CD4-positive, alpha-beta T cell treated with Interleukin-15 for 1 hour (primary cell): Measurements from ENCODE around the gene RGS16.

Source experiments
- DNase-seq: peaks from one replicate; pipeline ENCODE4 v3.0.0-alpha.2; 2020

The RGS16 gene

GRCh38 chr1:182629080-182629479, 24.9 kb upstream of the RGS16 start:
- DNase-seq: no peak

GRCh38 chr1:182628657-182629056, 24.5 kb upstream of the RGS16 start:
- no peak for DNase-seq

- DNase-seq: no peak
These were observed 23.4 kb upstream of the RGS16 start for GRCh38 chr1:182627622-182628021.

GRCh38 chr1:182626527-182626926, 22.3 kb upstream of the RGS16 start:
- no peak for DNase-seq

GRCh38 chr1:182625719-182626504, 21.7 kb upstream of the RGS16 start:
- DNase-seq: no peak

- DNase-seq: no peak
These were observed 20.8 kb upstream of the RGS16 start for GRCh38 chr1:182625024-182625423.

- no peak for DNase-seq
These were observed 20.4 kb upstream of the RGS16 start for GRCh38 chr1:182624577-182624976.

GRCh38 chr1:182622901-182623528, 18.8 kb upstream of the RGS16 start:
- DNase-seq: no peak

- no peak for DNase-seq
These were observed 17.7 kb upstream of the RGS16 start for GRCh38 chr1:182621906-182622305.

GRCh38 chr1:182620924-182621585, 16.9 kb upstream of the RGS16 start:
- DNase-seq: no peak

- DNase-seq: no peak
These were observed 13.7 kb upstream of the RGS16 start for GRCh38 chr1:182617734-182618351.

- DNase-seq: no peak
These were observed 12.8 kb upstream of the RGS16 start for GRCh38 chr1:182617014-182617429.

GRCh38 chr1:182616130-182617013, 12.2 kb upstream of the RGS16 start:
- DNase-seq: peak; percentile 90

- no peak for DNase-seq
These were observed 11.4 kb upstream of the RGS16 start for GRCh38 chr1:182615468-182616129.

GRCh38 chr1:182614796-182615454, 10.7 kb upstream of the RGS16 start:
- DNase-seq: peak; percentile 55

GRCh38 chr1:182611787-182612186, 7.6 kb upstream of the RGS16 start:
- DNase-seq: no peak

- no peak for DNase-seq
These were observed 7.1 kb upstream of the RGS16 start for GRCh38 chr1:182611326-182611725.

GRCh38 chr1:182610606-182611194, 6.5 kb upstream of the RGS16 start:
- no peak for DNase-seq

GRCh38 chr1:182608845-182609610, 4.8 kb upstream of the RGS16 start:
- no peak for DNase-seq

GRCh38 chr1:182608236-182608635, 4.0 kb upstream of the RGS16 start:
- DNase-seq: no peak
